HepG2 (cell line): Measurements from ENCODE around the gene NIPAL3. TPM values are rescaled to one million over a fixed set of nuclear protein-coding genes. Genes with fewer than 3 reads are reported as not detected.

Experiments
- ATAC-seq: fragments of 200-7000 bp; cut with Tn5 transposase; 3 replicates; pipeline ENCODE4 v1.9.1; 2020; ENCODE audit warnings: mild to moderate bottlenecking, moderate library complexity
- BruUV-seq: library from RNA; stranded (reverse); fragments of 400-500 nt; replicated peaks from 2 replicates; lab custom pipeline; 2021; lab: Mats Ljungman, UMichigan
- CTCF ChIA-PET: fragments of 300-600 bp; formaldehyde crosslinking; extraction: SDS; loops from one replicate; lab custom pipeline; 2021; ENCODE audit warnings: low total read pairs, inconsistent platforms, low intra/inter-chr PET ratio; lab: Yijun Ruan, JAX
- POLR2A ChIA-PET: fragments of 350-600 bp; sonication (Branson Sonifier 250); formaldehyde crosslinking; loops from one replicate; lab custom pipeline; 2020; ENCODE audit warnings: antibody characterized with exemption, inconsistent platforms; lab: Yijun Ruan, JAX
- DNase-seq: peaks from one replicate; pipeline ENCODE4 v3.0.0-alpha.2; 2015; ENCODE audit warnings: low spot score
- FAIRE-seq: peaks from 3 replicates; lab custom pipeline; 2011; peaks lifted over from hg19 to GRCh38; lab: Jason Lieb, UNC
- H2AFZ ChIP-seq: one replicate; pipeline ENCODE4 v1.6.1; 2011; ENCODE audit warnings: low read length, inconsistent platforms
- H3K27ac ChIP-seq: fragments of 300-600 bp; 3 replicates; pipeline ENCODE4 v1.8.0; 2011; ENCODE audit warnings: mixed run types, mild to moderate bottlenecking, mixed read lengths, low read length, inconsistent platforms; ENCODE audit not compliant: insufficient read depth; ENCODE audit errors: extremely low read length
- H3K27me3 ChIP-seq, 2 experiments: fragments of 200-600 bp in 1 of 2; 2 replicates in 1 of 2; 3 replicates in 1 of 2; pipeline versions ENCODE4 v1.6.0 to v1.8.0; 2011; ENCODE audit warnings: low read length in 2 of 2, mild to moderate bottlenecking in 2 of 2, moderate library complexity in 2 of 2, inconsistent platforms in 1 of 2; ENCODE audit not compliant: insufficient read depth in 2 of 2, control insufficient read depth in 1 of 2
- H3K36me3 ChIP-seq, 2 experiments: fragments of 200-600 bp in 1 of 2; replicated peaks in 1 of 2; 2 replicates in 1 of 2; 3 replicates in 1 of 2; pipeline versions ENCODE4 v1.5.1 to v1.8.0; 2011; ENCODE audit warnings: low read length in 2 of 2, inconsistent platforms in 1 of 2; ENCODE audit not compliant: insufficient read depth in 2 of 2, control insufficient read depth in 1 of 2
- H3K4me1 ChIP-seq: 2 replicates; pipeline ENCODE4 v1.5.1; 2012; ENCODE audit warnings: low read length, inconsistent platforms; ENCODE audit not compliant: insufficient read depth
- H3K4me2 ChIP-seq: 2 replicates; pipeline ENCODE4 v1.6.0; 2011; ENCODE audit warnings: low read depth, low read length, inconsistent platforms
- H3K4me3 ChIP-seq, 3 experiments: fragments of 200-600 bp in 1 of 3; sonication (generic), shearing (Covaris generic) in 1 of 3; replicated peaks in 1 of 3; 2 replicates each; pipeline ENCODE4 v1.5.1; 2011 to 2016; ENCODE audit warnings: low read length in 3 of 3, inconsistent platforms in 2 of 3, low read depth in 2 of 3, mild to moderate bottlenecking in 2 of 3, control low read depth in 1 of 3, mixed read lengths in 1 of 3; ENCODE audit not compliant: insufficient read depth in 1 of 3
- H3K79me2 ChIP-seq: one replicate; pipeline ENCODE4 v1.6.1; 2011; ENCODE audit warnings: low read length, inconsistent platforms; ENCODE audit not compliant: insufficient read depth
- H3K9ac ChIP-seq: 2 replicates; pipeline ENCODE4 v1.6.0; 2011; ENCODE audit warnings: mild to moderate bottlenecking, low read depth, low read length, inconsistent platforms; ENCODE audit not compliant: insufficient read depth
- H3K9me3 ChIP-seq: 2 replicates; pipeline ENCODE4 v1.5.1; 2012; ENCODE audit warnings: mild to moderate bottlenecking, low read length
- H4K20me1 ChIP-seq: 2 replicates; pipeline ENCODE4 v1.6.0; 2011; ENCODE audit warnings: inconsistent platforms, mild to moderate bottlenecking, low read length, moderate library complexity; ENCODE audit not compliant: insufficient read depth
- AKAP8 ChIP-seq: sonication (generic); formaldehyde crosslinking; IDR thresholded peaks from 2 replicates; pipeline ENCODE4 v1.5.1; 2020; ENCODE audit warnings: mild to moderate bottlenecking, missing genetic modification reagents
- ERF ChIP-seq: IDR thresholded peaks from 2 replicates; pipeline ENCODE4 v1.6.1; 2018; ENCODE audit warnings: missing biosample characterization, missing genetic modification reagents
- HCFC1 ChIP-seq: fragments of 150-350 bp; IDR thresholded peaks from 2 replicates; pipeline ENCODE4 v1.6.1; 2014; ENCODE audit warnings: low read depth, low read length
- HNRNPH1 ChIP-seq: fragments of 200-400 bp; formaldehyde crosslinking; optimal IDR thresholded peaks from 2 replicates; pipeline ENCODE3; 2017; ENCODE audit warnings: mild to moderate bottlenecking, low read depth, low read length
- ISL2 ChIP-seq: sonication (generic); formaldehyde crosslinking; IDR thresholded peaks from 2 replicates; pipeline ENCODE4 v1.5.0; 2020; ENCODE audit warnings: missing genetic modification reagents
- KLF6 ChIP-seq: IDR thresholded peaks from 2 replicates; pipeline ENCODE4 v1.8.0; 2016; ENCODE audit warnings: missing biosample characterization, missing genetic modification reagents
- MED13 ChIP-seq: sonication (generic); formaldehyde crosslinking; IDR thresholded peaks from 2 replicates; pipeline ENCODE4 v1.5.0; 2020; ENCODE audit warnings: missing genetic modification reagents
- RXRB ChIP-seq: IDR thresholded peaks from 2 replicates; pipeline ENCODE4 v1.6.1; 2016; ENCODE audit warnings: borderline replicate concordance, missing genetic modification reagents, missing compliant biosample characterization
- SMAD9 ChIP-seq: sonication (generic); formaldehyde crosslinking; IDR thresholded peaks from 2 replicates; pipeline ENCODE4 v1.5.1; 2020; ENCODE audit warnings: mild to moderate bottlenecking, missing genetic modification reagents
- THAP11 ChIP-seq: IDR thresholded peaks from 2 replicates; pipeline ENCODE4 v1.6.1; 2016; ENCODE audit warnings: missing biosample characterization, missing genetic modification reagents
- TIGD3 ChIP-seq: sonication (generic); formaldehyde crosslinking; IDR thresholded peaks from 2 replicates; pipeline ENCODE4 v1.5.1; 2020; ENCODE audit warnings: mild to moderate bottlenecking, missing genetic modification reagents, borderline replicate concordance
- YY1 ChIP-seq: IDR thresholded peaks from 2 replicates; pipeline ENCODE4 v1.6.1; 2011; ENCODE audit warnings: low read length, low read depth, moderate library complexity, mild to moderate bottlenecking; ENCODE audit not compliant: insufficient read depth, insufficient replicate concordance
- ZBTB34 ChIP-seq: sonication (generic); formaldehyde crosslinking; IDR thresholded peaks from 2 replicates; pipeline ENCODE4 v1.8.0; 2022; ENCODE audit warnings: mild to moderate bottlenecking, missing genetic modification reagents
- ZNF205 ChIP-seq: IDR thresholded peaks from 2 replicates; pipeline ENCODE4 v1.6.1; 2018; ENCODE audit warnings: missing biosample characterization, missing genetic modification reagents
- ZNF3 ChIP-seq: IDR thresholded peaks from 2 replicates; pipeline ENCODE4 v1.7.0; 2017; ENCODE audit warnings: inconsistent platforms
- ZNF354B ChIP-seq: sonication (generic); formaldehyde crosslinking; IDR thresholded peaks from 2 replicates; pipeline ENCODE4 v1.8.0; 2022; ENCODE audit warnings: mild to moderate bottlenecking, missing genetic modification reagents
- ZNF431 ChIP-seq: sonication (generic); formaldehyde crosslinking; IDR thresholded peaks from 2 replicates; pipeline ENCODE4 v1.9.0; 2022; ENCODE audit warnings: missing genetic modification reagents, low read depth, mild to moderate bottlenecking, borderline replicate concordance
- ZNF460 ChIP-seq: sonication (generic); formaldehyde crosslinking; IDR thresholded peaks from 2 replicates; pipeline ENCODE4 v1.5.1; 2020; ENCODE audit warnings: missing genetic modification reagents, mild to moderate bottlenecking, borderline replicate concordance
- ZSCAN25 ChIP-seq: sonication (generic); formaldehyde crosslinking; IDR thresholded peaks from 2 replicates; pipeline ENCODE4 v1.8.0; 2022; ENCODE audit warnings: mild to moderate bottlenecking, missing genetic modification reagents
- WGBS: methylation state at CpG from one replicate; pipeline ENCODE4 v1.1.6; 2017; ENCODE audit warnings: low lambda C conversion rate; 5-methylcytosine and 5-hydroxymethylcytosine counted together
- in situ Hi-C: cut with HindIII; loops from 2 replicates; pipeline ENCODE4 v1.10.0; 2017; ENCODE audit warnings: low pct_unique_long_range_greater_than_20kb; ENCODE audit not compliant: extremely low pct_ligation_motif_present
- intact Hi-C: fragments of 100-400 bp; cut with micrococcal nuclease; formaldehyde crosslinking; loops from one replicate; pipeline ENCODE4 v1.10.0; 2022; ENCODE audit not compliant: unreplicated experiment
- polyA plus RNA-seq, 8 experiments: library from polyadenylated mRNA; depleted of rRNA in 3 of 8; stranded (reverse) in 7 of 8; unstranded in 1 of 8; fragments of >200 nt; fragmentation: Illumina TruSeq in 4 of 8; extraction: Trizol in 4 of 8; gene quantifications; 2 replicates each; pipeline versions ENCODE4 v1.2.1 to v1.2.3, GENCODE V29; 2011 to 2016; ENCODE audit warnings: low read depth in 4 of 8, missing spikeins in 1 of 8, mixed read lengths in 1 of 8; ENCODE audit not compliant: insufficient read depth in 1 of 8
- total RNA-seq, 5 experiments: library from RNA; depleted of rRNA; stranded (reverse); fragments of >200 nt; fragmentation: Illumina TruSeq; extraction: Trizol; gene quantifications; 2 replicates each; pipeline ENCODE4 v1.2.3, GENCODE V29; 2016; ENCODE audit warnings: low read depth in 1 of 5
- TF ChIP-seq, protein P1 (sequence below): sonication (generic); formaldehyde crosslinking; IDR thresholded peaks from 2 replicates; pipeline ENCODE4 v1.4.0; 2020; ENCODE audit warnings: missing genetic modification reagents; ENCODE audit errors: not compliant biosample characterization

NIPAL3 gene
- total and polyA plus RNA-seq, 2 of the 13 experiments (the other 11 are each of a cell fraction or from before 2014, with no cell fraction given) = 5.6 to 8.6 TPM

DNA sequence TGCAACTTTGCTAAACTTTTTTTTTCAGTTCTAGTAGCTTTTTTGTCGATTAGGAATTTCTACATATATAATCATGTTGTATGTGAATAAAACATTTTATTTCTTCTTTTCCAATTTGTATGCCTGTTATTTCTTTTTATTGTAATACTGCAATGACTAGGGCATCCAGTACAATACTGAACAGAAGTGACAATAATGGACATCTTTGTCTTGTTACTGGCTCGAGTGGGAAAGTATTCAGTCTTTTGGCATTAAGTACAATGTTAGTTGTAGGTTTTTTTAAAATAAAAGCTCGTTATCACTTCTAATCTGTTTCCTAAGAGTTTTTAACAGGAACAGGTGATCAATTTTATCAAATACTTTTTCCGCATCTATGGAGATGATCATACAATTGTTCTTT, 11.8 kb upstream of the NIPAL3 start:
- peaks cover under 1% of the 10 kb centered on the region for H3K4me1 ChIP-seq
- no peak overlapping the region for H3K4me2 ChIP-seq
- BruUV-seq = no TSS peak
- H3K27ac ChIP-seq = no peak overlapping the region
- H3K27me3 ChIP-seq = no peaks in the 10 kb centered on the region
- H3K79me2 ChIP-seq = no peaks in the 10 kb centered on the region
- DNase-seq = no peak
- TF ChIP-seq ZSCAN25 (CRISPR knock-in tag) (no peak), SMAD9 (CRISPR knock-in tag) (no peak), ZBTB34 (CRISPR knock-in tag) (no peak), ISL2 (no peak), KLF6 (CRISPR knock-in tag) (no peak), ZNF354B (CRISPR knock-in tag) (no peak), HCFC1 (no peak), ZNF3 (no peak), HNRNPH1 (no peak), RXRB (CRISPR knock-in tag) (no peak), TIGD3 (CRISPR knock-in tag) (no peak), ZNF431 (no peak), THAP11 (CRISPR knock-in tag) (no peak), YY1 (no peak), ERF (CRISPR knock-in tag) (no peak), MED13 (CRISPR knock-in tag) (no peak), ZNF205 (CRISPR knock-in tag) (no peak), AKAP8 (no peak), ZNF460 (CRISPR knock-in tag) (no peak)
- TF ChIP-seq, protein P1, sequence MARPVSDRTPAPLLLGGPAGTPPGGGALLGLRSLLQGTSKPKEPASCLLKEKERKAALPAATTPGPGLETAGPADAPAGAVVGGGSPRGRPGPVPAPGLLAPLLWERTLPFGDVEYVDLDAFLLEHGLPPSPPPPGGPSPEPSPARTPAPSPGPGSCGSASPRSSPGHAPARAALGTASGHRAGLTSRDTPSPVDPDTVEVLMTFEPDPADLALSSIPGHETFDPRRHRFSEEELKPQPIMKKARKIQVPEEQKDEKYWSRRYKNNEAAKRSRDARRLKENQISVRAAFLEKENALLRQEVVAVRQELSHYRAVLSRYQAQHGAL (CRISPR knock-in tag) = no peak
- TF ChIP-seq, all 625 proteins: peak for 0
- WGBS = 77% methylated on average over 4 of the region's 4 CpGs
- no peak overlapping the region for H3K4me3 ChIP-seq
- ChIA-PET CTCF (no interaction called here), POLR2A (no interaction called here)
- no peak for FAIRE-seq
- intact Hi-C loops = no loop called here
- no peak overlapping the region for H2AFZ ChIP-seq
- no peak for ATAC-seq
- no peaks in the 10 kb centered on the region for H4K20me1 ChIP-seq
- in situ Hi-C loops = no loop called here
- H3K9ac ChIP-seq = no peak overlapping the region
- no peaks in the 10 kb centered on the region for H3K9me3 ChIP-seq
- H3K36me3 ChIP-seq = no peaks in the 10 kb centered on the region
